ENCODE results near the gene METTL17.

The METTL17 gene

GRCh38 chr14:21025371-21026273, 35.8 kb downstream of the METTL17 start:
- no peak overlapping the region for H3K4me3 ChIP-seq (ENCODE audit: low read length)
- no peak for TF ChIP-seq ZNF274 (IDR thresholded peaks at IDR 0.05; ENCODE audit: low read depth, low read length)

GRCh38 chr14:21026274-21026987, 36.7 kb downstream of the METTL17 start:
- no peak overlapping the region for H3K4me3 ChIP-seq (ENCODE audit: low read length)
- TF ChIP-seq ZNF274 (IDR thresholded peaks at IDR 0.05; ENCODE audit: low read depth, low read length): no peak

GRCh38 chr14:21026988-21027315, 37.2 kb downstream of the METTL17 start:
- TF ChIP-seq ZNF274 (IDR thresholded peaks at IDR 0.05; ENCODE audit: low read depth, low read length): no peak
- no peak overlapping the region for H3K4me3 ChIP-seq (ENCODE audit: low read length)

- H3K4me3 ChIP-seq (ENCODE audit: low read length): no peak within 1 kb of the TSS
- TF ChIP-seq ZNF274 (IDR thresholded peaks at IDR 0.05; ENCODE audit: low read depth, low read length): no peak
Measured at GRCh38 chr14:21029917-21030316, 40.1 kb downstream of the METTL17 start, which contains the start of gene TPPP2. TPPP2 (plus strand) TSS chr14:21030217; CDS start chr14:21030582, 365 bp downstream.

GRCh38 chr14:21030531-21030930, 40.8 kb downstream of the METTL17 start:
- H3K4me3 ChIP-seq (ENCODE audit: low read length): no peak overlapping the region

GRCh38 chr14:21032326-21033132, 42.7 kb downstream of the METTL17 start:
- TF ChIP-seq ZNF274 (IDR thresholded peaks at IDR 0.05; ENCODE audit: low read depth, low read length): no peak

More at GRCh38 chr14:21030531-21030930, 40.8 kb downstream of the METTL17 start:
- no peak for TF ChIP-seq ZNF274 (IDR thresholded peaks at IDR 0.05; ENCODE audit: low read depth, low read length)

GRCh38 chr14:21033133-21033698, 43.4 kb downstream of the METTL17 start:
- TF ChIP-seq ZNF274 (IDR thresholded peaks at IDR 0.05; ENCODE audit: low read depth, low read length): no peak
- no peak overlapping the region for H3K4me3 ChIP-seq (ENCODE audit: low read length)

More at GRCh38 chr14:21032326-21033132, 42.7 kb downstream of the METTL17 start:
- H3K4me3 ChIP-seq (ENCODE audit: low read length): no peak overlapping the region

GRCh38 chr14:21034707-21035106, 44.9 kb downstream of the METTL17 start, which contains the start of gene RNASE13:
RNASE13 (minus strand) TSS chr14:21034807; CDS start chr14:21034288, 519 bp downstream.
- H3K4me3 ChIP-seq (ENCODE audit: low read length): no peak within 1 kb of the TSS
- no peak for TF ChIP-seq ZNF274 (IDR thresholded peaks at IDR 0.05; ENCODE audit: low read depth, low read length)

- TF ChIP-seq ZNF274 (IDR thresholded peaks at IDR 0.05; ENCODE audit: low read depth, low read length): no peak
- no peak overlapping the region for H3K4me3 ChIP-seq (ENCODE audit: low read length)
Measured at GRCh38 chr14:21036751-21037150, 47.0 kb downstream of the METTL17 start.

- no peak for TF ChIP-seq ZNF274 (IDR thresholded peaks at IDR 0.05; ENCODE audit: low read depth, low read length)
- no peak overlapping the region for H3K4me3 ChIP-seq (ENCODE audit: low read length)
Measured at GRCh38 chr14:21037156-21037555, 47.4 kb downstream of the METTL17 start.

- H3K4me3 ChIP-seq (ENCODE audit: low read length): no peak overlapping the region
- TF ChIP-seq ZNF274 (IDR thresholded peaks at IDR 0.05; ENCODE audit: low read depth, low read length): no peak
Measured at GRCh38 chr14:21038441-21039422, 49.0 kb downstream of the METTL17 start.

GRCh38 chr14:21039585-21040369, 50.0 kb downstream of the METTL17 start:
- no peak for TF ChIP-seq ZNF274 (IDR thresholded peaks at IDR 0.05; ENCODE audit: low read depth, low read length)
- no peak overlapping the region for H3K4me3 ChIP-seq (ENCODE audit: low read length)

All from GM08714 (cell line).